Fibroblast of lung (primary cell): ENCODE results near the gene MMADHC. TPM values are rescaled to one million over a fixed set of nuclear protein-coding genes. Genes with fewer than 3 reads are reported as not detected.

Experiments used
- DNase-seq, 2 donors: peaks; one replicate each; pipeline versions ENCODE4 v3.0.0 to v3.0.0-alpha.2; 2010; ENCODE audit warnings: low read depth in 2 of 2
- H2AFZ ChIP-seq: 2 replicates; pipeline ENCODE4 v1.5.1; 2012; ENCODE audit warnings: low read length, control low read depth, inconsistent platforms
- H3K27ac ChIP-seq: 2 replicates; pipeline ENCODE4 v1.5.1; 2011; ENCODE audit warnings: low read length, control low read depth; ENCODE audit not compliant: insufficient read depth
- H3K27me3 ChIP-seq: 2 replicates; pipeline ENCODE4 v1.5.1; 2011; ENCODE audit warnings: mild to moderate bottlenecking, low read length; ENCODE audit not compliant: control insufficient read depth, insufficient read depth
- H3K36me3 ChIP-seq: 2 replicates; pipeline ENCODE4 v1.5.1; 2011; ENCODE audit warnings: low read length; ENCODE audit not compliant: control insufficient read depth, insufficient read depth
- H3K4me1 ChIP-seq: 2 replicates; pipeline ENCODE4 v1.5.1; 2011; ENCODE audit warnings: low read length; ENCODE audit not compliant: control insufficient read depth, insufficient read depth; ENCODE audit errors: extremely low read depth
- H3K4me2 ChIP-seq: 2 replicates; pipeline ENCODE4 v1.5.1; 2011; ENCODE audit warnings: low read length, control low read depth; ENCODE audit not compliant: insufficient read depth; ENCODE audit errors: extremely low read depth
- H3K4me3 ChIP-seq, 4 experiments: fragments of 200-600 bp in 1 of 4; sonication (generic) in 1 of 4; replicated peaks in 1 of 4; 2 replicates each; pipeline ENCODE4 v1.5.1; 2011 to 2016; ENCODE audit warnings: low read length in 4 of 4, low read depth in 3 of 4, mild to moderate bottlenecking in 3 of 4, control low read depth in 2 of 4, inconsistent platforms in 1 of 4, mixed read lengths in 1 of 4; ENCODE audit not compliant: insufficient read depth in 1 of 4; ENCODE audit errors: control extremely low read depth in 1 of 4
- H3K79me2 ChIP-seq: 2 replicates; pipeline ENCODE4 v1.5.1; 2012; ENCODE audit warnings: mild to moderate bottlenecking, low read length, inconsistent platforms; ENCODE audit not compliant: control insufficient read depth, insufficient read depth
- H3K9ac ChIP-seq: 2 replicates; pipeline ENCODE4 v1.5.1; 2011; ENCODE audit warnings: mild to moderate bottlenecking, low read length, control low read depth; ENCODE audit not compliant: insufficient read depth
- H3K9me3 ChIP-seq: 2 replicates; pipeline ENCODE4 v1.5.1; 2012; ENCODE audit warnings: low read depth, low read length; ENCODE audit not compliant: control insufficient read depth, insufficient read depth
- H4K20me1 ChIP-seq: 2 replicates; pipeline ENCODE4 v1.5.1; 2011; ENCODE audit warnings: low read length; ENCODE audit not compliant: control insufficient read depth, insufficient read depth; ENCODE audit errors: extremely low read depth
- EZH2 ChIP-seq: IDR thresholded peaks from 2 replicates; pipeline ENCODE4 v1.5.1; 2012; ENCODE audit warnings: low read length, control low read depth, mild to moderate bottlenecking; ENCODE audit errors: missing control alignments
- polyA plus RNA-seq, 2 donors: library from polyadenylated mRNA; depleted of rRNA in 1 of 2; stranded (reverse) in 1 of 2; unstranded in 1 of 2; fragments of >200 nt; gene quantifications; 2 replicates each; pipeline ENCODE4 v1.2.1, GENCODE V29; 2011 to 2012; ENCODE audit warnings: missing spikeins in 1 of 2
- total RNA-seq: library from RNA; depleted of rRNA; stranded (reverse); fragments of >200 nt; gene quantifications from 2 replicates; pipeline ENCODE4 v1.2.1, GENCODE V29; 2014
- TF ChIP-seq, protein P1 (sequence below), 2 donors: IDR thresholded peaks in 1 of 2; conservative IDR thresholded peaks in 1 of 2; 1 replicate in 1 of 2; 2 replicates in 1 of 2; pipeline ENCODE4 v1.5.1; 2011 to 2012; ENCODE audit warnings: low read length in 2 of 2, control low read depth in 1 of 2, inconsistent platforms in 1 of 2, low read depth in 1 of 2, mild to moderate bottlenecking in 1 of 2

The MMADHC gene
- total and polyA plus RNA-seq, 2 donors (not counting 1 experiment from before 2014, with no cell fraction given): 156 to 173 TPM

DNA sequence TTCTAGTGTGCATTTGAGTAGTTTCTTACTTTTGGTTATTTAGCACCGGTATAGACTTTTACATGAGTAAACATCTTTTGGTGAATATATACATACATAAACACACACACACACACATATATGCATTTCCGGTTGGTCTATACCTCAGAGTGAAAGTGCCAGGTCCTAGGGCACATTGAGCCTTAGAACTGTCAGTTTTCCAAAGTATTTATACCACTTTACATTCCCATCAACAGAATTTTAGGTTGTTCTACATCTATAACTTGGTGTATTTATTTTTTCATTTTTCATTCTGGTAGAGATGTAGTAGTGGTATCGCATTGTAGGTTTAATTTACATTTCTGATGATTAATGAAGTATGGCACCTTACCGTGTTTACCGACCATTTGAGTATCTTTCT is 22.6 kb downstream of the MMADHC start:
- TF ChIP-seq, protein P1, sequence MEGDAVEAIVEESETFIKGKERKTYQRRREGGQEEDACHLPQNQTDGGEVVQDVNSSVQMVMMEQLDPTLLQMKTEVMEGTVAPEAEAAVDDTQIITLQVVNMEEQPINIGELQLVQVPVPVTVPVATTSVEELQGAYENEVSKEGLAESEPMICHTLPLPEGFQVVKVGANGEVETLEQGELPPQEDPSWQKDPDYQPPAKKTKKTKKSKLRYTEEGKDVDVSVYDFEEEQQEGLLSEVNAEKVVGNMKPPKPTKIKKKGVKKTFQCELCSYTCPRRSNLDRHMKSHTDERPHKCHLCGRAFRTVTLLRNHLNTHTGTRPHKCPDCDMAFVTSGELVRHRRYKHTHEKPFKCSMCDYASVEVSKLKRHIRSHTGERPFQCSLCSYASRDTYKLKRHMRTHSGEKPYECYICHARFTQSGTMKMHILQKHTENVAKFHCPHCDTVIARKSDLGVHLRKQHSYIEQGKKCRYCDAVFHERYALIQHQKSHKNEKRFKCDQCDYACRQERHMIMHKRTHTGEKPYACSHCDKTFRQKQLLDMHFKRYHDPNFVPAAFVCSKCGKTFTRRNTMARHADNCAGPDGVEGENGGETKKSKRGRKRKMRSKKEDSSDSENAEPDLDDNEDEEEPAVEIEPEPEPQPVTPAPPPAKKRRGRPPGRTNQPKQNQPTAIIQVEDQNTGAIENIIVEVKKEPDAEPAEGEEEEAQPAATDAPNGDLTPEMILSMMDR (conservative IDR thresholded peaks at IDR 0.05 in 1 of 2, IDR thresholded peaks at IDR 0.05 in 1 of 2; ENCODE audit: low read depth in 1 of 2, low read length in 2 of 2): no peak
- TF ChIP-seq EZH2: no peak
- H3K4me1 ChIP-seq: no peaks in the 10 kb centered on the region
- H3K27ac ChIP-seq: no peak overlapping the region
- H3K36me3 ChIP-seq: peaks cover 2% of the 10 kb centered on the region
- H3K9ac ChIP-seq: no peak overlapping the region
- no peaks in the 10 kb centered on the region for H3K9me3 ChIP-seq
- no peaks in the 10 kb centered on the region for H4K20me1 ChIP-seq
- DNase-seq: no peak
- H3K27me3 ChIP-seq: no peaks in the 10 kb centered on the region
- no peaks in the 10 kb centered on the region for H3K79me2 ChIP-seq
- no peak overlapping the region for H2AFZ ChIP-seq
- no peak overlapping the region for H3K4me2 ChIP-seq
- H3K4me3 ChIP-seq: no peak overlapping the region

DNA sequence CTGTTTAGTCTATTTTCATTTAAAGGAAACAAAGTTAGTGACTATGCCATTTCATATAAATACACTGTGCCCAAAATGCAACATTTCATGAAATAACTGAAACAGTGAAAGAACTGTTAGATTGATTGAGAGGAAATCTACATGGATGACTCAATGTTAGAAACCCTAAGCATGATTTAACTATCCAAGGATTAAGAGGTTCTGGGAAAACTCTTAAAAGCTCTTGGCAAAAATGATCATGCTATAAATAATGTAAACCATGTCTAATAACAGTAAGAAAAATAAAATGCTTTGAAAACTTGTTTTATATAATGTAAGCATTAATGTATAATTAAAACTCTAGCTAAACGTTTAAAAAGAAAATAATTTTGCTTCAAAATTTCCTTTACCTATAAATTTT is 23.5 kb downstream of the MMADHC start:
- Histone ChIP-seq H3K9ac (no peak overlapping the region), H3K4me1 (no peaks in the 10 kb centered on the region), H4K20me1 (no peaks in the 10 kb centered on the region), H3K9me3 (no peaks in the 10 kb centered on the region), H3K36me3 (no peaks in the 10 kb centered on the region), H3K4me3 (no peak overlapping the region), H3K27ac (no peak overlapping the region), H3K27me3 (no peaks in the 10 kb centered on the region), H3K4me2 (no peak overlapping the region), H3K79me2 (no peaks in the 10 kb centered on the region), H2AFZ (no peak overlapping the region)
- peak in 1 of 2 donors; percentile 11 for DNase-seq
- no peak for TF ChIP-seq EZH2
- TF ChIP-seq, protein P1 (conservative IDR thresholded peaks at IDR 0.05 in 1 of 2, IDR thresholded peaks at IDR 0.05 in 1 of 2; ENCODE audit: low read depth in 1 of 2, low read length in 2 of 2): no peak

DNA sequence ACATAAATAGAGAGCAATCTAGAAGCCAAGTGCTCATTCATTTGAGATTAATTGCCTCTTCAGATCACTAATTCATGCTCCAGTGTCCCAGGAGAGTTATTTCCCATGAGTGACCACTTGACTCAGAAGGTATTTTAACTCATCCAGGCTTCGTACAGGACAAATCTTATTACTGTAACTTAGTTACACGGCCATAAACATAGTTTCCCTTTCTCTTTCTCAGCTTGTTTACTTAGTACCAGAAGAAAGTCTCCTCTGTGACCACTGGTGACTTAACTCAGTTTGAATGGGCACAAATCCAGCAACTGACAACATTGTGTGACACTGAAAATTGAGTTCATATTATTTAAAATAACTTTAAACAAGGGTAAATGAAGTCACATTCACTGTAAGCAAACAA is 25.3 kb downstream of the MMADHC start:
- H4K20me1 ChIP-seq: no peaks in the 10 kb centered on the region
- H3K4me1 ChIP-seq: no peaks in the 10 kb centered on the region
- H3K4me2 ChIP-seq: peak overlapping the region; percentile 5
- H3K36me3 ChIP-seq: no peaks in the 10 kb centered on the region
- no peaks in the 10 kb centered on the region for H3K79me2 ChIP-seq
- H3K27ac ChIP-seq: no peak overlapping the region
- no peak overlapping the region for H2AFZ ChIP-seq
- peak overlapping the region in 2 of 4 experiments; percentile 15 to 25 for H3K4me3 ChIP-seq
- no peaks in the 10 kb centered on the region for H3K27me3 ChIP-seq
- no peak overlapping the region for H3K9ac ChIP-seq
- no peaks in the 10 kb centered on the region for H3K9me3 ChIP-seq
- no peak for TF ChIP-seq EZH2
- TF ChIP-seq, protein P1 (conservative IDR thresholded peaks at IDR 0.05 in 1 of 2, IDR thresholded peaks at IDR 0.05 in 1 of 2; ENCODE audit: low read depth in 1 of 2, low read length in 2 of 2): no peak
- DNase-seq: peak; percentile 29 to 38
